HG02981 (cell line): Measurements from ENCODE around the gene RAB35.

Experiments
- ATAC-seq: cut with Tn5 transposase; IDR thresholded peaks from one replicate; pipeline ENCODE4 v1.9.1; 2021; ENCODE audit warnings: mild to moderate bottlenecking, moderate library complexity; ENCODE audit not compliant: unreplicated experiment

Gene RAB35

DNA sequence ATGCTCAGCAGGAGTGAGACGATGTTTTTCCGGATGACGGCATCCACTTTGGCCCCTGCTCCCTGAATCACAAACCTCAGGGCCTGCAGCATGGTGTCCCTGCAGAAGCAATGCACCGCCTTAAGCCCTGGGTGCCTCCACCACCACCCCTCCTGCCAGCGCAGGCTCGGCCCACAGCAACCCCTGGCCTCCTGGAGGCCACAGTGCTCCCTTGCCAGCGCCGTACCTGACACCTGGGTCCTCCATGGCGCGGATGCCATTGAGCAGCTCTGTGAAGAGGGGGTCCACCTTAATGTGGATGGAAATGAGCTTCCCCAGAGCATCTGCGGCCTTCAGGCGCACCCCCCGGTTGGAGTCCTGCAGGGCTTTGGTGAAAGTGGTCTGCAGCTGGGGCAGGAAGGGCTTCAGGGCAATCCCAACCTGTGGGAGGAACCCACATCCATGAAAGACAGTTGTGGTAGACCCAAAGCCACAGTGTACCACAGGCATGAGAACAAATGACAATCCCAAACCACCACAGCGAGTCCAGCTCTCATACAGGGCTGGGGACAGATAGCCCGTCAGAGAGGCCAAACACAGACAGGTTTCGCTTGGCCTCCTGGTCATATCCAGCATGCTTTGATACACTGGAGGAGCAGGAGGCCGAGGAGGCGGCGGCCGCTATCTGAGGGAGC, 17.9 kb upstream of the RAB35 start:
- no peak for ATAC-seq

DNA sequence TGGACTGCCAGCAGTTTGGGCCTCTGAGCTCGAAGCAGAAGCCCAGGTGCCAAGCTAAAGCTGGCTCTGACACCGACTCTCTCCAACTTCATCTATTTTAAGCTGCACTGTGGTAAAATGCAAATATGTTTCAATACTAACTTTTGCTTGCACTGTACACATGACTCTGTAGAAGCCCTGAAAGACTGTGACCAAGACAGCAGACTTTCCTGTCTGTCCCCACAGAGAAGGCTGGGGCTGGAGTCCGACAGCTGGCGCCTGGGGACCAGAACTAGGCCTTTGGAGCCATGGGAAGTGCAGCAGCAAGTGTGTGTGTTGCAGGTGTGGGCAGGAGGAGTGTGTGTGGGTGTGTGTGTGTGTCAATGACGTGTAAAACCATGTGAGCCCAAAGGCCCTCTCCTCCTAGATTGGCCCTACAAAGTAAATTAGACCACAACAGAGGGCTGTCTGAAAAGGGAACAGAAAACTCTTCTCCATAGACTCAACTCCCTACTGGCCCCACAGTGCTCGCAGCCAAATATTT, 16.4 kb upstream of the RAB35 start:
- peak; percentile 89 for ATAC-seq

DNA sequence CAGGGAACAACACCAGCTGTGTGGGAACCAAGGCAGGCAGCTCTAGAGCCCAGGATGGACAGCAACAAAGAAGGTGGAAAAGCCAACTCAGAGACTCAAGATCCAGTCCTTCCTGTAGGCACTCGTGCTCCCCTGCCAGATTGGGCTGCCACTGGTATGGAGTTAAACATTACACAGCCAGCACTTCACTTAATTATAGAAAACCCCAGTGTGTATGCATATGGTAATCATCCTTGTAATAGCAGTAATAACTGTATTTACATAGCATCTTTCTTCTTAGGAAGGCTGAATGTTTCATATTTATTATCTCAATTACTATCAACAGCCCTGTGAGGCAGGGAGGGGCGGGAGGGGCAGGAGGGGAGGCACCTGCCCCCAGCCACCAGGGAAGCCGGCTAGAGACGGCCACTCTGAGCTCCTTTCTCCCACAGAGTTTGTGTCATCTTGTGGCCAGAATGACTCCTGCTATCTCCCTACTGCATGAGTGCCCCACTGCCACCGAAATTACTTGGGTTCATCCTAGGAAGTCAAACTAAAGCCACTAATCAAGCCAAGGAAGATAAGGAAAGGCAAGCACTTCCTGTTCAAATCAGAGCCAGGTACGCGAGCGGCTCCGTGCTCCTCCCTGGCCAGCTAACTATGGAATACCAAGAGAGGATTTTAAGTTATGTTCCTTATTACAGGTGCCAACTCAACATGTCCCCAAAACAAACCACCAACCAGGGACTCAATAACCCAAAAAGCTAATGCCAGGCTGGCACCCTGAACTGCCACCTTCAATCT, 15.7 kb upstream of the RAB35 start:
- ATAC-seq = no peak

DNA sequence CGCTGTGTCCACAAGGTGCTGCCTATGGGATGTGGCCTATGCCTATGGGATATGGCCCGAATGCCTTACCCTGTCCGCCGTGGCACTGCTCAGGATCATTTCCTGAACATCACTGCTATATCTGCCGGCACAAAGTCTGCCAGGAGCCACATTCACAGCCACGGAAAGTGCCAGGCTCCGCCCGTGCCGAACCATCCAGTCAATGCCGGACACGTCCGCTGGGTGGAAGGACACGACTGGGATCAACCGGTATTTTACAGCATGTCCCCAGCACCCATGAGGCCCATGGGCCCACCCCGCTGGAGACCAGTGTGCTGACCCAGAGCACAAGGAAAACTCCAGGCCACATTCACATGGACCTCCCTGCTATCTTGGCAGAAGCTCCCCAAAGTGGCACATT, 14.6 kb upstream of the RAB35 start:
- ATAC-seq = no peak

DNA sequence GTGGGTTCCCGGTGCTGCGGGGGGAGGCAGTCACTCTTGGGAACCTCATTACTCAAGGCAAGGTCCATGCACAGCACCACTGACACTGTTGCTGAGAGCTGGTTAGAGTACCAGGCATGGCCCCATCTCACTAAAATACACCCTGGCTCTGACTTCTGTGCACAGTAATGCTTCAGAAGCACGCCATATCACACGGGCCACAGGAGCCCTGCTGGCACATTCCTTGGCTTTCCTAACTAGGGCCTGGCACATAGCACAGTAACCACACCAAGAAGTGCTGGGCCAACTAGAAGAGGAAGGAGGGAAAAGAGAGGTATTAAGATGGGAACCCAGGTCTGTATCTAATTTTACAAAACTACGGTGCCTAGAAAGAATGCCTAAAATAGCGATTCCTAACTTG, 13.5 kb upstream of the RAB35 start:
- no peak for ATAC-seq

DNA sequence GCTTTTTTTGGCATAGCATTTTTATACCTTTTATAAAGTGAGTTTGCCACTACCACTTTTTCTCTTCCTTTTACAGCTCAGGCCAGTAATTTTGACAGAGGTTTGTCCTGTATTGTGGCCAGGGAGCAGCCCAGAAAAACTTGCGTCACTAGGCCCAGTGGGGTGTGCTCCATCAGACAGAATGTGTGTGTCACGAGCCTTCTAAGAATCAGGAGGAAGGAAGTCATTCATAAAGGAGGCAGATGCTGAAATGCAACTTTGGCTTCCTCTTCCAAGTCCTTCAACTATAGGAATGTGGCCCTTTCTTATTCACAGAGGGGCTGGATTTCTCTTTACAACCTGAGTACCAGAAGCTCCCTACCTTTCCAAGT, 10.1 kb upstream of the RAB35 start:
- ATAC-seq = no peak

DNA sequence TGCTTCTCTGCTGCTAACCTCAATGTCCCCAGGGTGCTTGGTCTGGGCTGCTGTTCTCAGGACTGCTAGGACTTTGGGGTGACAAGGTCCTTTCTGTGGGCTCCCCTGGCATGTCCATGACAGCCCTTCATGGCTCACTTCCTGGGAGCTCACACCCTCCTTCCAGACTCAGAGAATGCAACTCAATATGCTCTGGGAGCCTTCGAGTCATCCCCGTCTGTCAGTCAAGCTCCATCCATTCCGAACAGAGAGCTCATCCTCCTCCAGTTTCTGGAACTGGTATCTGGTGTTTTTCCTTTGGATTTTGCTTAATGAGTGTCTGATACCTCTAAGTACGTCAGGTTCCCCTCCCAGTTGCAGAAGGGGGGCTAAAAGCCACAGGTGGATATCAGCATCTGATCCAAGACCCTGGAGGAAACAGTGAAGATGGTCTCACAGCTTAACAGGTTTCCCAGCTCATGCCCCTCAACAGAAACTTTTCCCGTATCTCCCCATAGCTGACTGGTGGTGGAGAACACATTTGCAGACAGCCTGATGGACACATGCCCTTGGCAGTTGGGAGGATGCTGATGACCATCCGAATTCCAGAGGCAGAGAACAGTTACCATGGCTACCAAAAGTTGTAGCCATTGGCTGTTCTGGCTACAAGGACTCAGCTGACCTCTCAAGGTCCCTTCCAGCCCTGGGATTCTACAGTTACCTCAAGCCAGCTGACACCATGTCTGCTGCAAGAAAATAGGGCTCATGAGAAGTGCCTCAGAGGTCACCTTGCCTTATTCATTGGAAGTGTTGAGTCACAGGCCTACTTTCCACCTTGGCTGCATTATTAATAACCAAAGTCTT, 9.5 kb upstream of the RAB35 start:
- no peak for ATAC-seq

DNA sequence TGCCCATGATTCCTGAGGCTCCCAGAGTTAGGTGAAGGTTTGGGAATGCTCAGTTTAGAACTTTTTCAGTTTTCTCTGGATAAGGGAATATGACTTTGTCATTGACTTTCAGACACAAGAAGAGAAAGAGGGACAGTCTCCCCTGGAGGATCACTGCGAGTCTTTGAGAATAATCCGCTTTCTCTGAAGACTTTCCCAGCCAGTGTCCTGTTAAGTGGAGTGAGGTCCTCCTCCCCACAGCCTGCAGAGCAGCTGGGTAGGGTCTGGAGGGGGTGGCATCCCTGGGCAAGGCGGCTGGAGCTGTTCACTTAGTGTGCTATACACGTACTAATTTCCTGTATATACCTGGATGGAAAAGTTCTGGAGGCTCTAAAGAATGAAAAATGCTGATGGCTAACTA, 8.5 kb upstream of the RAB35 start:
- no peak for ATAC-seq

DNA sequence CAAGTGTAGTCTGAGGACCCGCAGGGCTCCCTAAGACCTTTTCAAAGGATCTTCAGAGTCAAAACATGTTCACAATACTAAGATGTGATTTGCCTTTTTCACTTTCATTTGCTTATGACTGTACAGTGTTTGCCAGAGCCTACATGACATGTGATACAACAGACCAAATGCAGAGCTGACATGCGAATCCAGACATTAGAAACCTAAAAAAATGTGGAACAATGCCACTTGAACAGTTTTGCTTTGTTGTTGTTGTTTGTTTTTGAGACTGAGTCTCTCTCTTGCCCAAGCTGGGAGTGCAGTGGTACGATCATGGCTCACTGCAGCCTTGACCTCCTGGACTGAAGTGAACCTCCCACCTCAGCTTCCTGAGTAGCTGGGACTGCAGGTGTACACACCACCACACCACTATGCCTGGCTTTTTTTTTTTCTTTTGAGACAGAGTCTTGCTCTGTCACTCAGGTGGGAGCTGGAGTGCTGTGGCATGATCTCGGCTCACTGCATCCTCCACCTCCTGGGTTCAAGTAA, 5.3 kb upstream of the RAB35 start:
- ATAC-seq = peak; percentile 45

DNA sequence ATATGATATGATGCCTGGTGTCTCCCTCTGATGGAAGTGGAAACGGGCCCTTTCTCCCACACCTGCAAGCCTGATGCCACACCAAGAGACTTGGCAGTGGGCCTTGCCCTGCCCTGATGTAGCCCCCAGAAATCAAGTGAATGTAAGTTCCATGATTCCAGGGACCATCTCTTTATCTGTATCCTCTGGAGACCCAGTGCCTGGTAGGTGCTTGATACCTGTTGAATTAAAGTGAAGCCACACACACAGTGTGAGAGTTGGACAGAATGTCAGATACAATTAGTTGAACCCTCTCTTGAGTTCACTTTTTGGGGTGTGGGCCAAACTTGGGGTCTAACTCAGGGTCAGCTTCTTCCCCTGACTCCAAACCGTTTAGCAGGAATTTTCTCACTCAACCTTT, 4.8 kb upstream of the RAB35 start:
- ATAC-seq = no peak

DNA sequence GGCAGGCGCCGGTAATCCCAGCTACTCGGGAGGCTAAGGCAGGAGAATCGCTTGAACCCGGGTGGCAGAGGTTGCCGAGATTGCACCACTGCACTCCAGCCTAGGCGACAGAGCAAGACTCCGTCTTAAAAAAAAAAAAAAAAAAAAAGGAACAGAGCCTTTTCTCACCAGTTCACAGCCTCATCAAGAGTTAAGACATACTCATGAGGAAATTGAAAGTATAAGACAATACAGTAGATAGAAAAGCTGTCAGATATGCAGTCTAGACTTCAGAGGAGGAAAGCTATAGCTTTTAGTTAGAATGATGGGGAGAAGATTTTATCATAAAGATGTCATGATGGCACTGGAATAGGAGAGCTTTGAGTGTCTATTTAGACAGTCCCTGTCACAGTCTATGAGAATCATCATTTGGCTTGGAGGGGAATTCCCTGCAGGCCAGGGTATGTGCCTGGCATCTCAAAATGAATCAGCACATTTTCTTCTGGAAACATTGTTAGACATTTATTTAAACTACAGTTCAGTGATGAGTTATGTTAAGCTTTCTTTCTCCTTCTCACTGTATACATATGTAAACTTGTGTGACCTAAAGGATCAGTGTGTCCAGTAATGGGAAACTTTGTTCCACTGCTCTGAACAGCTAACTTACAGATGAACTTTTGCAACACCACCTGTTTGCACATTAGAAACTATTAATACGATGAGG, 2.9 kb upstream of the RAB35 start:
- ATAC-seq = no peak

DNA sequence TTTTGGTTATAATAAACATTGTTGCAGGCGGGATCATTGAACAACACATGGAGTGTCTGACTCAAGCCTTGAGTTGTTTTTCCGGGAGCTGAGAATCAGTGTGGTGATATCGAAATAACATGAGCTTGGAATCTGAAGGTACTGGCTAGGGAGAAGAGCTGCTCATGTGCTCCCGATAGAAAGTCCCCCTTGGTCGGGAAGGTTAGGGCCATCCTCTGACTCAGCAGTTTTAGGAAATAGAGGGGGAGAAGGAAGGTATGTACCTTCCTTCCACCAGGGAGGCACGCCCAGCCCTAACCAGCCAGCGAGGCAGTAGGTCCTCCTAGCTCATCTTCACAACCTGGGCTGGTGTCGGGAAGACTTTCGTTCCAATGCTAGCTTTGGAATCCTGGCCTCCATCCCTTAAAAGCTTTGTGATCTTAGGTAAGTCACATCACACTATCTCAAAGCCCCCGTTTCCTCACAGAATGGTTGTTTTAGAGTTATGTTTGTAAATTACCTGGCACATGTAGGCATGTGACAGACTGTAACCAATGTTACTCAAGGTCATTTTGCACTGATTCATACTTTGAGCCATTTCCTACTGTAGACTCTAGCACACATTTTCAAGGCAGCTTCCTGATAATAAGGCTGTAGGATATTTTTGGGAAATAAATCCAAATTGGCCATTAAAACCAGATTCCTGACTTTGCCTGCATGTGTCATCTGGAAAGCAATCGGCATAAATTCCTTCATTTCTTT, 1.9 kb upstream of the RAB35 start:
- ATAC-seq = no peak

DNA sequence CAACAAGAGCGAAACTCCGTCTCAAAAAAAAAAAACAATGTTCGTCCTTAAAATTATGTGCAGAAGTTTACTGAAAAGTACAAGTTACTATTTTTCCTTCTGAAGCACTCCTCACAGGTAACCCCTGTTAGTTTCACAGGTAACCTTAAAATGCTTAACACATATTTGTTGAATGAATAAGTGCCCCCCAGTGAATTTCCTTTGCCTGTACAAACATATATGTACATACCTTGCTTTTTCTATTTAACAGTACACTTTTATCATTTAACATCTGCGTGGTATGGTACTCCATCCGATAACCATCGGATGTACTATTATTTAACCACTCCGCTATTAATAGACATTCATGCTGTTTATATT, 1.4 kb upstream of the RAB35 start:
- ATAC-seq = no peak

DNA sequence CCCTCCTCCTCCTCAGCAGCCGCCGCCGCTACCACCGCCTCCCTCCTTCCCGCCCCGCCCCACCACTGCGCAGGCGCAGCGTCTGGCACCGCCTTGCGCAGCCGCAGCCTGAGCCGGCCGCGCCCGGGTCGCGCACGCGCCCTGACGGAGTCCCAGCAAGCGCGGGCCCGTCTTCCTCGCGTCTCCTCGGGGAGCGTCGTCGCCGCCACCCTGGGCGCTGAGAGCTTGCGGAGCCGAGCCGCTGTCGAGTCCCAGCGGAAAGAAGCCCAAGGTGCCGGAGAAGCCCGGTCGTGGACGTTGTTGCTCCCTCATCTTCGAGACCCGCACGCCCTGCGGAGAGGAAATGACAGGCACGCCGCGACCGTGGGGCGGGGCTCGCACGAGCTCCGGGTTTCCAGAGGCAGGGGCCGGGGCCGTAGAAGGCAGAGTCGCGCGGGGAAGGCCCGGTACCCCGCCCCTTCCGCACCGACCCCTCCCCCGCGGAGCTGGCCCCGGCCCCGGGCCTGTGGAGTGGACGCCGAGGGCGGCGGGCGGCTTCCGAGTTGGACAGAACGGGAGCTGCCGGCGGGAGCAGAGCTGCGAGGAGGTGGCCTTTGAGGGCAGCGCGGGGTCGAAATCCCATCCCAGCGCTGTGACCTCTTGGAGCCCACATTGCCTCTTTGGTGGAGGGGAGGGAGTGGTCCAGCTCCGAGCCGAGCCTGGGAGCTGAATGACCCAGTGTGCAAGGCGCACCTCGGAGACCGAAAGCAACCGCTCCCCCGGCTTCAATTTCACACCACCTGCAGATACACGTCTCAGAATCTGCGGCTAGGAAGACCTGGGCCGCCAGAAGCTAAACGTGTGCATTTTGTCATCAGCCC, 469 bp upstream of the RAB35 start:
- peak; percentile 43 for ATAC-seq

DNA sequence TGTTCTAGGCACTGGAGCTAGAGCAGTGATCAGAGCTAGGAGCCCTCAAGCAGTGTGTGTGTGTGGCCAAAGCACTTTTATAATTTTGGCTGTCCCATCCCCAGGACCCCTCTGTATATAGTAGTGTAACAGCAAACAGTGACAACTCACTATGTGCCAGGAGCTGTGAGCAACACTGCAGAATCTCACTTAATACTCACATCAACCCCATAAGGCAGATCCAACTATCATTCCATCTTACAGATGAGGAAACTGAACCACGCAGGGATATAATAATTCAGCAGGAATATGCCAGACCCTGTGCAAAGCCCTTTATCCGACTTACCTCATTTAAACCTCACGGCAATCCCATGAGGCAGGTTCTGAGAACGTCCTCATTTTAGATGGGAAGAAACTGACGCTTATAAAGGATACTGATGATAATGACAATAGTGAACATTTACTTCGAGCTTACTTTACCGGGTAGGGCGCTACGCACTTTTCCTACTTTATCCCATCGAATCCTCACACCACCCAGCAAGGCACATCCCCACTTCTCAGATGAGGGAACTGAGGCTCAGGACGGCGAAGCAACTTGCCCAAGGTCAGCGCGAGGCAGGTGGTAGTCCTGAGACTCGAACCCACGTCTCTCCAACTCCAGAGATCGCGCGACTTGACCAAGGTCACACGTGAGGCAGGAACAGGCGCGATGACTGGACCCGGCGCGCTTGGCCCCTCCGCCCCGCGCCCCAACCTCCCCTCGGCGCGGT, 687 bp downstream of the RAB35 start:
- peak; percentile 12 for ATAC-seq

DNA sequence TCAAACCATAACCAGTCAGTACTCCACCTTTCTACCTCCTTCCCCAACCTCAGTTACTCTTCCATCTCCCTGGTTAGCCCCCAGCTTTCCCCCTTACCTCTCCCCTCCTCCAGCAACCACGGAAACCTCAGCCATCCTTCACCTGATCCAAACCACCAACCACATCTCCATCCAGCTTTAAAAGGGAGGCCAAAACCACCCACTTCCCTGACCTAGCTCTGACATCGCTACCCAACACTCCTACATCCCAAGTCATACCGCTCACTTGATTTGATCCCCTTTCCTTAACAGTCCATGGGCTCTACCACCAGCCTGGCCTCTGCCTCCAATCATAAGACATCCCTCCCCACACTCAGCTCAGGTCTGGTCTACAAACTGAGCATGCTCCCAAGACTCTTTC, 1.5 kb downstream of the RAB35 start:
- no peak for ATAC-seq

DNA sequence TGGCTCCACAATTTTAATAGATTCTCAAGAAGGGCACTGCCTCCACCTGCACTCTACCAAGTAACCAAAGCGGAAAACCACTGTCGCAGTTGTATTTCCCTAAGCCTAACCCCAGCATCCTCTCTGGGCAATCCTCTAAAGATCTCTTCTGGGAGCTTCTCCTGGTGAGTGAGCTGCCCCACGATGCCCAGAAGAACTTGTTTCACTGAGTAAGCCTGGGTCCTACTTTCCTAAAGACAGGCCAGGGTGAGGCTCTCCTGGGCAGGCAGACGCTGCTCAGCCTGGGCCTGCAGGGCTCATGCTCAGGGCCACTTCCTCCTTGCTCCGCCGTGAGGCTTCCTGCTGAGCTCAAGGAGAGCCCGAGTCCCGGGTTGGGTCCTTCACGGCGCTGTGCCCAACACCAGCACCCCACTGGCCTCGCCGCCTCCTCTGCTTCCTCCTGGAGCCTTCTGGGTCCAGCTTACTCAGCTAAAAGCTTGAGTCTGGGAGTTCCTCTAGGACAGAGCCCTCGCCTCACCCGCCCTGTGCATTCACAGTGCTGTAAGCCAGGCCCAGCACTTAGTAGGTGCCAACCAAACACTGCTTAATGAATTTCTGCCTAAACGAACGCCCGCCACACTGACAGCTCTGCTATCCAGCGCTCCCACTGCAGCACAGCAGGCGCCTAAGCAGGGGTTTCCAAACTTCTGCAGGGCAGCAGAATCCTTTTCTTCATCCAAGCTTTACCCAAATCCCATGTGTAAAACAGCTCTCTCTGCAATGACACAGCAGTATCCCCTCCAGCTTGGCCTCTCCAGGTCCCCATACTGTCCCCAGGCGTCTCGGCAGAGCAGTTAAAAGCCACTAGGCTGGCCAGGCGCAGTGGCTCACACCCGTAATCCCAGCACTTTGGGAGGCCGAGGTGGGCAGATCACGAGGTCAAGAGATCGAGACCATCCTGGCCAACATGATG, 5.7 kb downstream of the RAB35 start:
- peak; percentile 64 for ATAC-seq
